ENCODE results near the gene COG5.

The COG5 gene

DNA sequence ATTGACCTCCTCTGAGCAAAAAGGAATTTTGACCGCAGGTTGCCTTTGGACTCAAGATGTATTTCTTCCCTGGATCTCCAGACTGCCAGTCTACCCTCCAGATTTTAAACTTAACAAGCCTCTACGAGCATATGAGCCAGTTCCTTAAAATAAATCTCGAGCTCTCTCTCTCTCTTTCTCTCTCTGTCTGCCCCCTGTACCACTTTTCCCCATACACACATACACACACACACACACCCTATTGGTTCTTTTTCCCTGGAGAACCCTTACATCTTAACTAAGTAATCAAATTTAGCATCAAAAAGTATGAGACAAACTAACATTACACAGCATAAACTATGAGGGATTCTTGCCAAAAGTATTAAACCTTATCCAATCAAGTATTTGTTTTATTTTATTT, 27.7 kb upstream of the COG5 start:
- TF ChIP-seq, protein P1, sequence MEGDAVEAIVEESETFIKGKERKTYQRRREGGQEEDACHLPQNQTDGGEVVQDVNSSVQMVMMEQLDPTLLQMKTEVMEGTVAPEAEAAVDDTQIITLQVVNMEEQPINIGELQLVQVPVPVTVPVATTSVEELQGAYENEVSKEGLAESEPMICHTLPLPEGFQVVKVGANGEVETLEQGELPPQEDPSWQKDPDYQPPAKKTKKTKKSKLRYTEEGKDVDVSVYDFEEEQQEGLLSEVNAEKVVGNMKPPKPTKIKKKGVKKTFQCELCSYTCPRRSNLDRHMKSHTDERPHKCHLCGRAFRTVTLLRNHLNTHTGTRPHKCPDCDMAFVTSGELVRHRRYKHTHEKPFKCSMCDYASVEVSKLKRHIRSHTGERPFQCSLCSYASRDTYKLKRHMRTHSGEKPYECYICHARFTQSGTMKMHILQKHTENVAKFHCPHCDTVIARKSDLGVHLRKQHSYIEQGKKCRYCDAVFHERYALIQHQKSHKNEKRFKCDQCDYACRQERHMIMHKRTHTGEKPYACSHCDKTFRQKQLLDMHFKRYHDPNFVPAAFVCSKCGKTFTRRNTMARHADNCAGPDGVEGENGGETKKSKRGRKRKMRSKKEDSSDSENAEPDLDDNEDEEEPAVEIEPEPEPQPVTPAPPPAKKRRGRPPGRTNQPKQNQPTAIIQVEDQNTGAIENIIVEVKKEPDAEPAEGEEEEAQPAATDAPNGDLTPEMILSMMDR (IDR thresholded peaks at IDR 0.05; ENCODE audit: extremely low read depth, missing control alignments), result no peak

DNA sequence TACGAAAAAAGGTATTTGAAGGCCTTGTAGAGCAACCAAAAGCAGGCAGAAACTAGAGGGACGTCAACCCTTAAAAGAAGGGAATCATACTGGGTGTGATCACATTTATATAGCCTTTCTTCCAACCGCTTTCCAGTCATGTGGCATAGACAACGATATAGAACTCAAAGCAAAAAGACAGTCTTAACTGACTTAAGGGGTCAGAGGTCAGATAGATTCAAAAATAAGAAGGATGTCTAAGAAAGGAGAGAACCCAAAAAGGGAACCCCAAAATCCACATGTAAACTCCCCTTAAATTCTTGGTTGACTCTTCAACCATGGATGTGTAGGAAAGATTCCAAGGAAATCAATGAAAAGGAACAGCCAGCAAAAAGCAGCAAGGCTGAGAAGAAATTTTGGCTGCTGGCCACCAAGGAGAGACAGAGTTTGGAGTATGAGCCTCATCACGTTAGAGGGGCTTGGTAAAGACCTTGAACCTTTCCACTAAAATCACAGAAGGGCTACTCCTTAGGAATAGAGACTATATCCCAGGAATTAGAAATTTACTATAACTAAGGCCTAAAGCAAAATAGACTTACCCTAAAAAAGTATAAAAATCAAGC, 24.9 kb upstream of the COG5 start:
- TF ChIP-seq, protein P1 (IDR thresholded peaks at IDR 0.05; ENCODE audit: extremely low read depth, missing control alignments), result no peak
- no peak for DNase-seq (ENCODE audit: low spot score)

More for the DNA sequence above, 27.7 kb upstream of the COG5 start:
- no peak for DNase-seq (ENCODE audit: low spot score)

- TF ChIP-seq, protein P1 (IDR thresholded peaks at IDR 0.05; ENCODE audit: extremely low read depth, missing control alignments), result no peak
- no peak for DNase-seq (ENCODE audit: low spot score)
Observed at GRCh38 chr7:107584716-107585115, 21.0 kb upstream of the COG5 start.

DNA sequence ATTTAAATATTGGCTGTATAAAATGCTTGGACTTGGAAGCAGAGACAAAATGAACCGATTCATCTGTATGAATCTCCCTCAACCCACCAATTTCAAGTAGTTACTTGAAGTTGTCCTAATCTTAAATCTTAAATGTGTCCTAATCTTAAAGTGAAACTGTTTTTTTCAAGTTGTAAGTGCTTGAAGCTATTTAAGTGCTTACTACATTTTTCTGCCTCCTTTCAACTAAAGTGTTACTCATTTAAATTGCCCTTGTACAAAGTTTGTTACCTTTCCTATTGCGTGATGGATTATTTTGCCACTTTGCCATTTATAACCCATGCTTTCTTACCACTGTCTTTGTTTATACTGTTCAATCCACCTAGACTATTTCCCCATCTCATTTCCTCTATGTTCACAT, 19.2 kb upstream of the COG5 start:
- DNase-seq (ENCODE audit: low spot score), result no peak
- TF ChIP-seq, protein P1 (IDR thresholded peaks at IDR 0.05; ENCODE audit: extremely low read depth, missing control alignments), result no peak

- DNase-seq (ENCODE audit: low spot score), result no peak
- TF ChIP-seq, protein P1 (IDR thresholded peaks at IDR 0.05; ENCODE audit: extremely low read depth, missing control alignments), result no peak
Observed at GRCh38 chr7:107581387-107582013, 17.8 kb upstream of the COG5 start.

DNA sequence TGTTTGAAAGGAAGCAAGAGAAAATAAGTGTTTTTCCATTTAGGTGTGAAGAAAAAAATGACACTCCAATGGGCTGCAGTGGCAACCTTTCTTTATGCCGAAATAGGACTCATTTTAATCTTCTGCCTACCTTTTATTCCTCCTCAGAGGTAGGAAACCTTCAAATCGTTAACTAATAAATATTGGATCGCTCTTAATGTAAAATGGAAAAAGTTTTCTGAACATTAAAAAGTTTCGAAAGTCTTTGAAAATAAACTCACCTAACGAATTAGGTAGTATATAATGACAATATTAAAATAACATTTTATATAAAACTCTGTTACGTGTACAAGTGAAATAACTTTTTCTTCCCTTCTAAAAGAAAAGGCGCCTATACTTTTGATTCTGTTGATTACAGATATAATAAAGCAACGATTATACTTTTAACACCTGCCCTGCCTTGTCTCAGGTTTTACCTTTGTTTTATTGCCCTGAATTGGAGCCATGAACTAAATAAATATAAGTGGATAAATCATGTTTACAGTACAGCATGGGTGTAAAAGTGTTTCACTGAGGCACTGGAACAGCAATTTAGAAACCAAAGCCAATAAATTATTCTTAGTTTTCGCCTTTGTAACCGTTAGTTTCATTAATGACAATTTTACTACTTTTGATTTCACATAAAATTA, 17.1 kb upstream of the COG5 start:
- no peak for DNase-seq (ENCODE audit: low spot score)
- TF ChIP-seq, protein P1 (IDR thresholded peaks at IDR 0.05; ENCODE audit: extremely low read depth, missing control alignments), result no peak
